Neural cell (in vitro differentiated cells): Measurements from ENCODE around the gene IGF1. TPM values are rescaled to one million over a fixed set of nuclear protein-coding genes. Genes with fewer than 3 reads are reported as not detected.

Experiments
- H2AFZ ChIP-seq: fragments of 200-600, 300-800 bp; sonication (generic), shearing (Covaris generic); 2 replicates; pipeline ENCODE4 v1.6.0; 2014; ENCODE audit warnings: low read depth, mild to moderate bottlenecking, antibody characterized with exemption, low read length, moderate library complexity
- H3F3A ChIP-seq: fragments of 200-600 bp; shearing (Covaris generic); 2 replicates; pipeline ENCODE4 v1.6.1; 2016; ENCODE audit warnings: mild to moderate bottlenecking, moderate library complexity, mixed read lengths, antibody characterized with exemption, low read length; ENCODE audit not compliant: insufficient read depth, poor library complexity, severe bottlenecking
- H3K27ac ChIP-seq: fragments of 200-600, 300-800 bp; sonication (generic), shearing (Covaris generic); 2 replicates; pipeline ENCODE4 v1.5.1; 2014; ENCODE audit warnings: mild to moderate bottlenecking, low read length, moderate library complexity
- H3K27me3 ChIP-seq: fragments of 300-800, 200-600 bp; sonication (generic), shearing (Covaris generic); 2 replicates; pipeline ENCODE4 v1.6.0; 2014; ENCODE audit warnings: mild to moderate bottlenecking, low read depth, low read length, moderate library complexity; ENCODE audit not compliant: insufficient read depth
- H3K36me3 ChIP-seq: fragments of 300-800, 200-600 bp; sonication (generic), shearing (Covaris generic); 2 replicates; pipeline ENCODE4 v1.5.1; 2014; ENCODE audit warnings: mild to moderate bottlenecking, antibody characterized with exemption, low read length, moderate library complexity; ENCODE audit not compliant: insufficient read depth
- H3K4me2 ChIP-seq: fragments of 300-800, 200-600 bp; sonication (generic), shearing (Covaris generic); 2 replicates; pipeline ENCODE4 v1.6.0; 2014; ENCODE audit warnings: mild to moderate bottlenecking, low read length
- H3K4me3 ChIP-seq: fragments of 300-800, 200-600 bp; sonication (generic), shearing (Covaris generic); 2 replicates; pipeline ENCODE4 v1.5.1; 2014; ENCODE audit warnings: mild to moderate bottlenecking, low read length, moderate library complexity
- H3K79me2 ChIP-seq: fragments of 200-600 bp; shearing (Covaris generic); replicated peaks from 2 replicates; pipeline ENCODE4 v1.6.0; 2014; ENCODE audit warnings: mild to moderate bottlenecking, low read length, moderate library complexity; ENCODE audit not compliant: insufficient read depth
- H3K9ac ChIP-seq: fragments of 300-800, 200-600 bp; sonication (generic), shearing (Covaris generic); 2 replicates; pipeline ENCODE4 v1.6.1; 2016; ENCODE audit warnings: mild to moderate bottlenecking, low read length, mixed read lengths
- H3K9me2 ChIP-seq: fragments of 200-600 bp; shearing (Covaris generic); 2 replicates; pipeline ENCODE4 v1.6.1; 2016; ENCODE audit warnings: mild to moderate bottlenecking, low read length, mixed read lengths; ENCODE audit not compliant: insufficient read depth
- H3K9me3 ChIP-seq: fragments of 200-600, 300-800 bp; sonication (generic), shearing (Covaris generic); 2 replicates; pipeline ENCODE4 v1.6.1; 2016; ENCODE audit warnings: mild to moderate bottlenecking, mixed run types, low read length, moderate library complexity, mixed read lengths
- H4K20me1 ChIP-seq: fragments of 200-600 bp; shearing (Covaris generic); 2 replicates; pipeline ENCODE4 v1.6.1; 2016; ENCODE audit warnings: mild to moderate bottlenecking, mixed run types; ENCODE audit not compliant: insufficient read depth
- CTCF ChIP-seq: fragments of 450-650 bp; IDR thresholded peaks from 2 replicates; pipeline ENCODE4 v1.5.1; 2014; ENCODE audit warnings: antibody characterized with exemption, mild to moderate bottlenecking, moderate library complexity; ENCODE audit not compliant: poor library complexity, severe bottlenecking
- EP300 ChIP-seq: fragments of 450-650 bp; conservative IDR thresholded peaks from 2 replicates; pipeline ENCODE4 v1.6.1; 2014; ENCODE audit warnings: antibody characterized with exemption, mild to moderate bottlenecking, moderate library complexity; ENCODE audit not compliant: poor library complexity, severe bottlenecking
- EZH2 ChIP-seq: fragments of 200-600, 300-800 bp; shearing (Covaris generic), sonication (generic); IDR thresholded peaks from 2 replicates; pipeline ENCODE4 v1.6.1; 2014; ENCODE audit warnings: antibody characterized with exemption, low read length, borderline replicate concordance, mild to moderate bottlenecking; ENCODE audit not compliant: insufficient read depth, poor library complexity, severe bottlenecking
- MXI1 ChIP-seq: fragments of 450-650 bp; conservative IDR thresholded peaks from 2 replicates; pipeline ENCODE4 v1.6.1; 2014; ENCODE audit warnings: antibody characterized with exemption, mild to moderate bottlenecking; ENCODE audit not compliant: poor library complexity, severe bottlenecking
- POLR2AphosphoS5 ChIP-seq: IDR thresholded peaks from 2 replicates; pipeline ENCODE4 v1.6.1; 2012
- RAD21 ChIP-seq: fragments of 450-650 bp; conservative IDR thresholded peaks from 2 replicates; pipeline ENCODE4 v1.6.1; 2014; ENCODE audit warnings: antibody characterized with exemption, mild to moderate bottlenecking, moderate library complexity
- REST ChIP-seq: IDR thresholded peaks from 2 replicates; pipeline ENCODE4 v1.6.1; 2012; ENCODE audit warnings: borderline replicate concordance
- SMC3 ChIP-seq: fragments of 450-650 bp; conservative IDR thresholded peaks from 2 replicates; pipeline ENCODE4 v1.6.1; 2014; ENCODE audit warnings: antibody characterized with exemption, mild to moderate bottlenecking, moderate library complexity; ENCODE audit not compliant: poor library complexity
- TAF1 ChIP-seq: IDR thresholded peaks from 2 replicates; pipeline ENCODE4 v1.6.1; 2012; ENCODE audit warnings: low read depth
- polyA plus RNA-seq: library from polyadenylated mRNA; depleted of rRNA; stranded (reverse); fragments of >200 nt; gene quantifications from 2 replicates; pipeline ENCODE4 v1.2.3, GENCODE V29; 2014

The IGF1 gene
- polyA plus RNA-seq, 1 donor from 2014 or later = not detected

GRCh38 chr12:102513739-102514138 is 33.4 kb upstream of the IGF1 start:
- Histone ChIP-seq H3K9me3 (no peaks in the 10 kb centered on the region), H3K9me2 (no peaks in the 10 kb centered on the region), H3K4me3 (no peak overlapping the region), H4K20me1 (no peaks in the 10 kb centered on the region), H3K79me2 (no peaks in the 10 kb centered on the region), H2AFZ (no peak overlapping the region), H3K9ac (no peak overlapping the region), H3K36me3 (no peaks in the 10 kb centered on the region), H3K27me3 (no peaks in the 10 kb centered on the region), H3K27ac (no peak overlapping the region), H3F3A (no peaks in the 10 kb centered on the region), H3K4me2 (no peak overlapping the region)
- no peak for TF ChIP-seq EZH2
- TF ChIP-seq MXI1 = no peak

- H3K9me3 ChIP-seq = no peaks in the 10 kb centered on the region
- H3F3A ChIP-seq = no peaks in the 10 kb centered on the region
- no peaks in the 10 kb centered on the region for H3K27me3 ChIP-seq
- H3K36me3 ChIP-seq = no peaks in the 10 kb centered on the region
- TF ChIP-seq TAF1 = no peak
- no peak for TF ChIP-seq EP300
- no peak for TF ChIP-seq POLR2AphosphoS5
- TF ChIP-seq MXI1 = no peak
- TF ChIP-seq CTCF = no peak
- H3K4me2 ChIP-seq = no peak overlapping the region
- no peak overlapping the region for H3K27ac ChIP-seq
- H3K4me3 ChIP-seq = no peak overlapping the region
- H3K9ac ChIP-seq = no peak overlapping the region
- H2AFZ ChIP-seq = no peak overlapping the region
- H3K9me2 ChIP-seq = no peaks in the 10 kb centered on the region
- no peaks in the 10 kb centered on the region for H4K20me1 ChIP-seq
- no peaks in the 10 kb centered on the region for H3K79me2 ChIP-seq
These were observed 32.9 kb upstream of the IGF1 start for GRCh38 chr12:102513272-102513671.

GRCh38 chr12:102512523-102512922 is 32.2 kb upstream of the IGF1 start:
- H3K4me3 ChIP-seq = no peak overlapping the region
- no peak overlapping the region for H3K27ac ChIP-seq
- H3K9me2 ChIP-seq = no peaks in the 10 kb centered on the region
- H4K20me1 ChIP-seq = no peaks in the 10 kb centered on the region
- H3K36me3 ChIP-seq = no peaks in the 10 kb centered on the region
- TF ChIP-seq CTCF (no peak), TAF1 (no peak), SMC3 (no peak), MXI1 (no peak), POLR2AphosphoS5 (no peak), REST (no peak), RAD21 (no peak), EZH2 (no peak), EP300 (no peak)
- no peaks in the 10 kb centered on the region for H3F3A ChIP-seq
- H3K9ac ChIP-seq = no peak overlapping the region
- H3K79me2 ChIP-seq = no peaks in the 10 kb centered on the region
- H3K9me3 ChIP-seq = no peaks in the 10 kb centered on the region
- H3K27me3 ChIP-seq = no peaks in the 10 kb centered on the region
- H3K4me2 ChIP-seq = no peak overlapping the region
- no peak overlapping the region for H2AFZ ChIP-seq
